Epithelial cell of proximal tubule (primary cell): ENCODE results near the gene GAPDHS. TPM values are rescaled to one million over a fixed set of nuclear protein-coding genes. Genes with fewer than 3 reads are reported as not detected.

ENCODE experiments used
- DNase-seq: peaks from one replicate; pipeline ENCODE4 v3.0.0-alpha.2; 2011; ENCODE audit warnings: low read depth
- H3K4me3 ChIP-seq: 2 replicates; pipeline ENCODE4 v1.5.1; 2011; ENCODE audit warnings: low read depth, mild to moderate bottlenecking, low read length
- total RNA-seq: library from RNA; depleted of rRNA; stranded (reverse); fragments of >200 nt; gene quantifications from 2 replicates; pipeline ENCODE4 v1.2.3, GENCODE V29; 2015
- TF ChIP-seq, protein P1 (sequence below): conservative IDR thresholded peaks from 2 replicates; pipeline ENCODE4 v1.5.1; 2012; ENCODE audit warnings: low read depth, mild to moderate bottlenecking, low read length

The GAPDHS gene
- total RNA-seq, 1 donor from 2014 or later, result not detected

DNA sequence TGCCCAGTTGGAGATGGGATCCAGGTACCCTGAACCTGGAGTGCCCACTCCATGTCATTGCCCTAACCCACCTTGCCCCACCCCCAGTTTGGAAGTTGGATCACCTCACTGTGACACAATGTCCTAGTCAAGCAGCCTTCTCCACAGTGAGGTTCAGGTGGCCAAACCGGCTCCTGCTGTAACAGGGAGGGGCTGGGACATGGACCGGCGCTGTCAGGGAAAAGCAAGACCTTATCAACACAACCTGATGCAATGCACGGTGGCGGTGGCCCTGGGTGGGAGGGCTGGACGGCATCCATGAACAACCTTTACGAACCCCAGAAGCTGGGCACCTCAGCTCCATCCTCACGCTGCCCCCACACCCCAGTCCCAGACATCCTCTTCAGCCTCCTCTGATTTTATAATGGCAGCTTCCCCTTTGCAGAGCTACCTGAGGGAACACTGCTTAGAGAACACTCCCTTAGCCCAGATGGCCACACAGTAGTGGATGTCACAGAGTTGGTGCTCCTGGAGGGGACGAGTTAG is 41.4 kb upstream of the GAPDHS start:
- DNase-seq, result no peak
- TF ChIP-seq, protein P1, sequence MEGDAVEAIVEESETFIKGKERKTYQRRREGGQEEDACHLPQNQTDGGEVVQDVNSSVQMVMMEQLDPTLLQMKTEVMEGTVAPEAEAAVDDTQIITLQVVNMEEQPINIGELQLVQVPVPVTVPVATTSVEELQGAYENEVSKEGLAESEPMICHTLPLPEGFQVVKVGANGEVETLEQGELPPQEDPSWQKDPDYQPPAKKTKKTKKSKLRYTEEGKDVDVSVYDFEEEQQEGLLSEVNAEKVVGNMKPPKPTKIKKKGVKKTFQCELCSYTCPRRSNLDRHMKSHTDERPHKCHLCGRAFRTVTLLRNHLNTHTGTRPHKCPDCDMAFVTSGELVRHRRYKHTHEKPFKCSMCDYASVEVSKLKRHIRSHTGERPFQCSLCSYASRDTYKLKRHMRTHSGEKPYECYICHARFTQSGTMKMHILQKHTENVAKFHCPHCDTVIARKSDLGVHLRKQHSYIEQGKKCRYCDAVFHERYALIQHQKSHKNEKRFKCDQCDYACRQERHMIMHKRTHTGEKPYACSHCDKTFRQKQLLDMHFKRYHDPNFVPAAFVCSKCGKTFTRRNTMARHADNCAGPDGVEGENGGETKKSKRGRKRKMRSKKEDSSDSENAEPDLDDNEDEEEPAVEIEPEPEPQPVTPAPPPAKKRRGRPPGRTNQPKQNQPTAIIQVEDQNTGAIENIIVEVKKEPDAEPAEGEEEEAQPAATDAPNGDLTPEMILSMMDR, result no peak
- H3K4me3 ChIP-seq, result no peak overlapping the region

DNA sequence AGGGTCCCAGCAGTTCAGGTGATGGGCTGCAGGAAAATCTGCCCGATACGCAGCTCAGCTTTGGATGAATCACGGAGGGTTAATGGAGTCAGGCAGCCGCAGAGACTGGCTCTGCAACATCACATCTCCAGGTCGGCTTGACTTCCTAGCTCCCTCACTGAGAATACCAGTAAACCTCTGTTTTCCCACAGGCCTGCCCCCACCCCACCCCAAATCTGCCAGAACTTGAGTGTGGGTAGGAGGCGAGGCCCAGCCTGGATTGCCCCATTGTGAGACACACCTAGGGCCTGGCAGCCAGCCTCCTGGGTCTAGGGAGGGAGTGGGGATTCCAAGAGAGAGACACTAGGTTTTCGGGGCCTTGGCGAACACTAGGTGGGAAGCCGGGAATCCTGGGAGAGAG is 39.3 kb upstream of the GAPDHS start:
- DNase-seq, result no peak
- no peak overlapping the region for H3K4me3 ChIP-seq
- TF ChIP-seq, protein P1, result no peak

DNA sequence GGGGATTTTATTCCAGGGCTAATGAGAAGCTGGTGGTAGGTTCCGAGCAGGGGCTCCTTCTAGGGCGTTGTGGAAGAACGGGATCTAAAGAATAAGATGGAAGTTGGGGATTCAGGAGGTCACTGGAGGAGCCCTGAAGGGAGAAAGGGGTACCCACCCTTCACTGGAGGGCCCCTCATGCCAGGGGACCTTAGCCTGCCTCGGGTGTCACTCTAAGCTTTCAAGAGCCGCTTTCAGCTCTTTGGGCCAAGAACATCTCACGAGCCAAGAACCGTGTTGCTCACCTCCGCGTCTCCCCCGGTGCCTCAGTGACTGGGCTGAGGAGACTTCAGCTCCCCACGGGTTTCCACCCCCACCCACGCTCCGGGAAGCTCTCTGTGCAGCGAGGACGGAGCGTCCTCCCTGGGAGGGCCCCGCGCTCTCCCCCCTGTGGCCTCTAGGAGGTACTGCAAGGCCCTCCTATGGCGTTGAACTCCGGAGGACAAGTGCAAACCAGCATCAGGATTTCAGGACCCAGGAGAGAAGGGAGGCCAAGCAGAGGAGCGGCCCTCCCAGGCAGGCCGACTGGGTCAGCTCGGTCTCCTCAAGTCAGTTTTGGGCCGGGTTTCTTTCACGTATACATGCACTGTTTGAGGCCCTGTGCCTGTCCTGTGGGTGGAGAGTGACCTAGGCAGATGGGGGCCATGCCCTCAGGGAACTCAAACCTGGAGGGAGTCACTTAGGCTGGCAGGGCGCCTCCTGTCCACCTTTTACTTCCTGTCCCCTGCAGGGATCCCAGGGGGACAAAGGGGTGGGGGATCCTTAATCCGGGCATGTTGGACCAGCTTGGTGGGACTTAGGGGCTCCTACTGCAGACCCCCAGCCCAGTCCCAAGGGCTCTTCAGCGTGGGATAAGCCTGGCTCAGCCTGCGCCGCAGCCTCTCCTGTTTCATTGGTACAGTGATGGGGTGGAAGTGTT is 37.9 kb upstream of the GAPDHS start:
- peak overlapping the region; percentile 6 for H3K4me3 ChIP-seq
- no peak for DNase-seq
- TF ChIP-seq, protein P1, result peak; percentile 94

DNA sequence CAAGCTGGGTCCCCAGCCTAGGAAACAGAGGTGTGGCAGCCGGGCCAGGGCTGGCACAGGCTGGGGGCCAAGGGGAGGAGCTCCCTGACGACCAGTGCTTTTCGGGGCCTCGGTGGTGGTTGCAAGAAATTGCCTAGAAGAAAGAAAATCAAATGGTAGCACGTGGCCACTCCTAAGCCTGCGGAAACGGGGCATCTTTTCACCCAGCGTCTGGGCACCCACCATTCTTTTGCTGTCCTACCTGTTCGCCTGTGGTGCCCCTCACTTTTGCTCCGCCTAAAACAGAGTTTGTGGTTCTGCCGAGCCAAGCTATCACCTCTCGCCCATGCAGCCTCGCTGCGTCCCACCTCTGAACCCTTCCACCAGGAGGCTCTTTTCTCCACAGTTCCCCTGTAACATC is 35.9 kb upstream of the GAPDHS start:
- no peak overlapping the region for H3K4me3 ChIP-seq
- TF ChIP-seq, protein P1, result no peak
- no peak for DNase-seq

DNA sequence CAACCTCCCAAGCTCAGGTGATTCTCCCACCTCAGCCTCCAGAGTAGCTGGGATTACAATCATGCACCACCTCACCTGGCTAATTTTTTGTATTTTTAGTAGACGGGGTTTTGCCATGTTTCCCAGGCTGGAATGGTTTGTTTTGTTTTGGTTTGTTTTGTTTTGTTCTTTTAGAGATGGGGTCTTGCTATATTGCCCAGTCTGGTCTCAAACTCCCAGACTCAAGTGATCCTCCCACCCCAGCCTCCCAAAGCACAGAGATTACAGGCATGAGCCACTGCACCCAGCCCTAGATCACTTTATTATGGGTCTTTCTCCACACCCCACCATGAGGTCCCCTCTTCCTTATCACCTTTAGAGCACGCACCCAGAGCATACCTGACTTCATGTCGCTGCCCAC is 35.0 kb upstream of the GAPDHS start:
- TF ChIP-seq, protein P1, result no peak
- H3K4me3 ChIP-seq, result no peak overlapping the region
- DNase-seq, result no peak

DNA sequence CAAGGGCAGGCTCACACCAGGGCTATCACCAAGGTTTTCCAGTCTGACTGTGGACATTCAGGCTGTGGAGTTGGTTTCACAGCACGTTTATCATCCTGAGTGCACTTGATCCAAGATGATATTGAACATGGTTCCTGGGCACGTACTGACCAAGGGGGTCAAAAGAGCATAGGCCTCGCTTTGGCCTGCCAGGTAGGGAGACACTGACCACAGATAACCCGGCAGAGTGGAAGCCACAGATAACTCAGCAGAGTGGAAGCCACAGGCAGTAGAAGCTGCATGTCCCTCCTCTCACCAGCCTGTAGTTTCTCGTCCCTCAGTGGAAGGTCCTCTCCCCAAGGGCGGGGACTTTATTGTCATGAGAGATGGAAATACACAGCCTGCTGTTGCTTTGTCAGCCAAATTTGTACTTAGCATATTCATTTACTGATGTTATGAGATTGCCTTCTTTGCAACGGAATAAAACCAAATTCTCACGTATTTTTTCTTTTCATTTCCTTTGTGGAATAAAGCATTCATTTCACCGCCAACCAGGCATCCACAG is 34.2 kb upstream of the GAPDHS start:
- DNase-seq, result no peak
- no peak overlapping the region for H3K4me3 ChIP-seq
- TF ChIP-seq, protein P1, result no peak
